Liver (tissue), 9 donors: Measurements from ENCODE around the gene IL18BP. TPM values are rescaled to one million over a fixed set of nuclear protein-coding genes. Genes with fewer than 3 reads are reported as not detected.

Source experiments
- DNase-seq: peaks from one replicate; pipeline ENCODE4 v3.0.0-alpha.2; 2017; ENCODE audit warnings: low spot score
- H3K27ac ChIP-seq, 2 donors: one replicate each; pipeline ENCODE4 v1.7.0; 2013; ENCODE audit warnings: inconsistent platforms in 2 of 2, low read length in 2 of 2, control low read depth in 1 of 2, low read depth in 1 of 2, mild to moderate bottlenecking in 1 of 2
- H3K27me3 ChIP-seq, 4 donors: one replicate each; pipeline versions ENCODE4 v1.6.1 to v1.7.0; 2013; ENCODE audit warnings: low read length in 3 of 4, inconsistent platforms in 1 of 4, mild to moderate bottlenecking in 1 of 4, moderate library complexity in 1 of 4; ENCODE audit not compliant: control insufficient read depth in 4 of 4, insufficient read depth in 4 of 4
- H3K36me3 ChIP-seq, 4 donors: one replicate each; pipeline versions ENCODE4 v1.6.1 to v1.7.0; 2013; ENCODE audit warnings: low read length in 3 of 4, mild to moderate bottlenecking in 3 of 4, low read depth in 1 of 4, moderate library complexity in 1 of 4; ENCODE audit not compliant: control insufficient read depth in 4 of 4, insufficient read depth in 3 of 4
- H3K4me1 ChIP-seq, 4 donors: one replicate each; pipeline versions ENCODE4 v1.6.1 to v1.7.0; 2013; ENCODE audit warnings: low read length in 3 of 4, mild to moderate bottlenecking in 3 of 4, moderate library complexity in 1 of 4; ENCODE audit not compliant: control insufficient read depth in 4 of 4, insufficient read depth in 4 of 4
- H3K4me3 ChIP-seq, 3 donors: one replicate each; pipeline versions ENCODE4 v1.6.1 to v1.7.0; 2013; ENCODE audit warnings: low read length in 3 of 3, control low read depth in 1 of 3, low read depth in 1 of 3, mild to moderate bottlenecking in 1 of 3
- H3K9ac ChIP-seq, 2 donors: one replicate each; pipeline ENCODE4 v1.7.0; 2013; ENCODE audit warnings: low read length in 2 of 2, mild to moderate bottlenecking in 2 of 2, moderate library complexity in 2 of 2, control low read depth in 1 of 2, low read depth in 1 of 2
- H3K9me3 ChIP-seq, 4 donors: one replicate each; pipeline versions ENCODE4 v1.6.1 to v1.7.0; 2013; ENCODE audit warnings: low read length in 3 of 4; ENCODE audit not compliant: control insufficient read depth in 4 of 4
- ATF3 ChIP-seq: IDR thresholded peaks from 2 replicates; pipeline ENCODE4 v1.6.1; 2016; ENCODE audit warnings: antibody characterized with exemption
- CTCF ChIP-seq: fragments of 150-350 bp; IDR thresholded peaks from 2 replicates; pipeline ENCODE4 v1.5.1; 2017; ENCODE audit warnings: improper control_type of control experiment, low read depth, low read length; ENCODE audit not compliant: missing input control
- EGR1 ChIP-seq, 2 donors: IDR thresholded peaks; 2 replicates each; pipeline ENCODE4 v1.6.1; 2016 to 2018; ENCODE audit warnings: antibody characterized with exemption in 2 of 2, low read depth in 2 of 2
- FOXA1 ChIP-seq: IDR thresholded peaks from 2 replicates; pipeline ENCODE4 v1.6.1; 2016; ENCODE audit warnings: antibody characterized with exemption
- FOXA2 ChIP-seq: IDR thresholded peaks from 2 replicates; pipeline ENCODE4 v1.6.1; 2016; ENCODE audit warnings: antibody characterized with exemption
- GABPA ChIP-seq, 2 donors: IDR thresholded peaks in 1 of 2; conservative IDR thresholded peaks in 1 of 2; 2 replicates each; pipeline ENCODE4 v1.6.1; 2016; ENCODE audit warnings: antibody characterized with exemption in 2 of 2, mild to moderate bottlenecking in 1 of 2, moderate library complexity in 1 of 2
- HNF4A ChIP-seq, 2 donors: conservative IDR thresholded peaks; 2 replicates each; pipeline ENCODE4 v1.6.1; 2016; ENCODE audit warnings: antibody characterized with exemption in 2 of 2, mild to moderate bottlenecking in 2 of 2
- HNF4G ChIP-seq: IDR thresholded peaks from 2 replicates; pipeline ENCODE4 v1.6.1; 2016; ENCODE audit warnings: antibody characterized with exemption
- JUND ChIP-seq, 2 donors: IDR thresholded peaks; 2 replicates each; pipeline ENCODE4 v1.6.1; 2016; ENCODE audit warnings: antibody characterized with exemption in 2 of 2
- MAX ChIP-seq: IDR thresholded peaks from 2 replicates; pipeline ENCODE4 v1.6.1; 2016; ENCODE audit warnings: antibody characterized with exemption
- NR2F2 ChIP-seq: IDR thresholded peaks from 2 replicates; pipeline ENCODE4 v1.6.1; 2016; ENCODE audit warnings: antibody characterized with exemption
- RAD21 ChIP-seq, 2 donors: IDR thresholded peaks; 2 replicates each; pipeline ENCODE4 v1.6.1; 2016; ENCODE audit warnings: antibody characterized with exemption in 2 of 2, mild to moderate bottlenecking in 2 of 2
- REST ChIP-seq: IDR thresholded peaks from 2 replicates; pipeline ENCODE4 v1.6.1; 2016; ENCODE audit warnings: antibody characterized with exemption, mild to moderate bottlenecking
- RXRA ChIP-seq, 2 donors: IDR thresholded peaks; 2 replicates each; pipeline ENCODE4 v1.6.1; 2017 to 2018; ENCODE audit warnings: antibody characterized with exemption in 2 of 2, mild to moderate bottlenecking in 1 of 2
- SP1 ChIP-seq: IDR thresholded peaks from 2 replicates; pipeline ENCODE4 v1.6.1; 2018; ENCODE audit warnings: antibody characterized with exemption, mild to moderate bottlenecking
- TAF1 ChIP-seq: conservative IDR thresholded peaks from 2 replicates; pipeline ENCODE4 v1.6.1; 2016; ENCODE audit warnings: antibody characterized with exemption, mild to moderate bottlenecking
- YY1 ChIP-seq: IDR thresholded peaks from 2 replicates; pipeline ENCODE4 v1.6.1; 2016; ENCODE audit warnings: antibody characterized with exemption, mild to moderate bottlenecking
- ZBTB33 ChIP-seq: IDR thresholded peaks from 2 replicates; pipeline ENCODE4 v1.6.1; 2016; ENCODE audit warnings: antibody characterized with exemption
- WGBS: extraction: QIAGEN DNeasy Blood & Tissue Kit; methylation state at CpG from one replicate; pipeline ENCODE4 v1.1.7; 2013; 5-methylcytosine and 5-hydroxymethylcytosine counted together
- polyA plus RNA-seq, 2 donors: library from polyadenylated mRNA; stranded (reverse) in 1 of 2; unstranded in 1 of 2; fragments of 200-250 nt in 1 of 2; fragments of >200 nt in 1 of 2; fragmentation: Nextera tagmentation in 1 of 2; extraction: Ambion mirVana in 1 of 2; gene quantifications; one replicate each; pipeline versions ENCODE4 v1.2.1 to v1.2.3, GENCODE V29; 2013 to 2015
- total RNA-seq, 2 donors: library from RNA; depleted of rRNA; stranded (reverse); fragments of >200 nt; gene quantifications; one replicate each; pipeline ENCODE4 v1.2.3, GENCODE V29; 2014
- donor health status: healthy.
- donor health status: healthy.
- donor health status: healthy.
- donor health status: healthy.
- donor health status: healthy.

The IL18BP gene
- total and polyA plus RNA-seq, 4 donors = 2.4 to 6.3 (median 4.3) TPM

GRCh38 chr11:72013765-72014711, 15.3 kb downstream of the IL18BP start:
- no peak overlapping the region for H3K4me3 ChIP-seq
- no peak for DNase-seq
- no peak overlapping the region for H3K27ac ChIP-seq
- WGBS = 92% methylated on average over 38 of the region's 38 CpGs
- H3K4me1 ChIP-seq = peaks cover 2 to 16% (median 8%) of the 10 kb centered on the region in 4 donors
- H3K9ac ChIP-seq = no peak overlapping the region
- TF ChIP-seq MAX = no peak
- no peak for TF ChIP-seq TAF1
- TF ChIP-seq HNF4G = no peak
- no peak for TF ChIP-seq ZBTB33
- no peak for TF ChIP-seq JUND (IDR thresholded peaks at IDR 0.05)
- no peak for TF ChIP-seq YY1
- peaks cover 28 to 96% (median 68%) of the 10 kb centered on the region in 4 donors for H3K36me3 ChIP-seq
- no peaks in the 10 kb centered on the region for H3K9me3 ChIP-seq
- no peaks in the 10 kb centered on the region for H3K27me3 ChIP-seq

- no peaks in the 10 kb centered on the region for H3K9me3 ChIP-seq
- H3K27ac ChIP-seq = no peak overlapping the region
- TF ChIP-seq RXRA (IDR thresholded peaks at IDR 0.05) = no peak
- no peak for TF ChIP-seq RAD21 (IDR thresholded peaks at IDR 0.05)
- no peak for TF ChIP-seq SP1
- TF ChIP-seq EGR1 (IDR thresholded peaks at IDR 0.05; ENCODE audit: low read depth in 2 of 2) = no peak
- no peak for TF ChIP-seq ATF3
- TF ChIP-seq JUND (IDR thresholded peaks at IDR 0.05) = no peak
- TF ChIP-seq GABPA (IDR thresholded peaks at IDR 0.05 in 1 of 2, conservative IDR thresholded peaks at IDR 0.05 in 1 of 2) = no peak
- TF ChIP-seq MAX = no peak
- TF ChIP-seq NR2F2 = no peak
- no peak for TF ChIP-seq HNF4A (conservative IDR thresholded peaks at IDR 0.05)
- no peak for TF ChIP-seq YY1
- no peak for TF ChIP-seq TAF1
- no peak for TF ChIP-seq REST
- no peak for TF ChIP-seq FOXA1
- TF ChIP-seq CTCF = no peak
- TF ChIP-seq HNF4G = no peak
- TF ChIP-seq ZBTB33 = no peak
- no peak for TF ChIP-seq FOXA2
- H3K27me3 ChIP-seq = no peaks in the 10 kb centered on the region
- no peak overlapping the region for H3K4me3 ChIP-seq
- WGBS = 95% methylated on average over 16 of the region's 16 CpGs
- peaks cover 2 to 16% (median 8%) of the 10 kb centered on the region in 4 donors for H3K4me1 ChIP-seq
- DNase-seq = no peak
- peaks cover 30 to 96% (median 70%) of the 10 kb centered on the region in 4 donors for H3K36me3 ChIP-seq
- no peak overlapping the region for H3K9ac ChIP-seq
Observed at GRCh38 chr11:72014761-72015320, 16.1 kb downstream of the IL18BP start.
